ENCODE data around the gene CNTLN.

CNTLN gene, protein sequence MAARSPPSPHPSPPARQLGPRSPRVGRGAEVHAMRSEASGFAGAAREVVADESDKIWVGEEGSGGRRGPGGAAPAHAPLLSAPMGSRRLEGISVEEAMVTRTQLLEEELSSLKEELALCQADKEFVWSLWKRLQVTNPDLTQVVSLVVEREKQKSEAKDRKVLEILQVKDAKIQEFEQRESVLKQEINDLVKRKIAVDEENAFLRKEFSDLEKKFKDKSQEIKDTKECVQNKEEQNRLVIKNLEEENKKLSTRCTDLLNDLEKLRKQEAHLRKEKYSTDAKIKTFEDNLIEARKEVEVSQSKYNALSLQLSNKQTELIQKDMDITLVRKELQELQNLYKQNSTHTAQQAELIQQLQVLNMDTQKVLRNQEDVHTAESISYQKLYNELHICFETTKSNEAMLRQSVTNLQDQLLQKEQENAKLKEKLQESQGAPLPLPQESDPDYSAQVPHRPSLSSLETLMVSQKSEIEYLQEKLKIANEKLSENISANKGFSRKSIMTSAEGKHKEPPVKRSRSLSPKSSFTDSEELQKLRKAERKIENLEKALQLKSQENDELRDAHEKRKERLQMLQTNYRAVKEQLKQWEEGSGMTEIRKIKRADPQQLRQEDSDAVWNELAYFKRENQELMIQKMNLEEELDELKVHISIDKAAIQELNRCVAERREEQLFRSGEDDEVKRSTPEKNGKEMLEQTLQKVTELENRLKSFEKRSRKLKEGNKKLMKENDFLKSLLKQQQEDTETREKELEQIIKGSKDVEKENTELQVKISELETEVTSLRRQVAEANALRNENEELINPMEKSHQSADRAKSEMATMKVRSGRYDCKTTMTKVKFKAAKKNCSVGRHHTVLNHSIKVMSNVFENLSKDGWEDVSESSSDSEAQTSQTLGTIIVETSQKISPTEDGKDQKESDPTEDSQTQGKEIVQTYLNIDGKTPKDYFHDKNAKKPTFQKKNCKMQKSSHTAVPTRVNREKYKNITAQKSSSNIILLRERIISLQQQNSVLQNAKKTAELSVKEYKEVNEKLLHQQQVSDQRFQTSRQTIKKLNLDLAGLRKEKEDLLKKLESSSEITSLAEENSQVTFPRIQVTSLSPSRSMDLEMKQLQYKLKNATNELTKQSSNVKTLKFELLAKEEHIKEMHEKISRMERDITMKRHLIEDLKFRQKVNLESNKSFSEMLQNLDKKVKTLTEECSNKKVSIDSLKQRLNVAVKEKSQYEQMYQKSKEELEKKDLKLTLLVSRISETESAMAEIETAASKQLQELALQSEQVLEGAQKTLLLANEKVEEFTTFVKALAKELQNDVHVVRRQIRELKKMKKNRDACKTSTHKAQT (N-terminal part only)

DNA sequence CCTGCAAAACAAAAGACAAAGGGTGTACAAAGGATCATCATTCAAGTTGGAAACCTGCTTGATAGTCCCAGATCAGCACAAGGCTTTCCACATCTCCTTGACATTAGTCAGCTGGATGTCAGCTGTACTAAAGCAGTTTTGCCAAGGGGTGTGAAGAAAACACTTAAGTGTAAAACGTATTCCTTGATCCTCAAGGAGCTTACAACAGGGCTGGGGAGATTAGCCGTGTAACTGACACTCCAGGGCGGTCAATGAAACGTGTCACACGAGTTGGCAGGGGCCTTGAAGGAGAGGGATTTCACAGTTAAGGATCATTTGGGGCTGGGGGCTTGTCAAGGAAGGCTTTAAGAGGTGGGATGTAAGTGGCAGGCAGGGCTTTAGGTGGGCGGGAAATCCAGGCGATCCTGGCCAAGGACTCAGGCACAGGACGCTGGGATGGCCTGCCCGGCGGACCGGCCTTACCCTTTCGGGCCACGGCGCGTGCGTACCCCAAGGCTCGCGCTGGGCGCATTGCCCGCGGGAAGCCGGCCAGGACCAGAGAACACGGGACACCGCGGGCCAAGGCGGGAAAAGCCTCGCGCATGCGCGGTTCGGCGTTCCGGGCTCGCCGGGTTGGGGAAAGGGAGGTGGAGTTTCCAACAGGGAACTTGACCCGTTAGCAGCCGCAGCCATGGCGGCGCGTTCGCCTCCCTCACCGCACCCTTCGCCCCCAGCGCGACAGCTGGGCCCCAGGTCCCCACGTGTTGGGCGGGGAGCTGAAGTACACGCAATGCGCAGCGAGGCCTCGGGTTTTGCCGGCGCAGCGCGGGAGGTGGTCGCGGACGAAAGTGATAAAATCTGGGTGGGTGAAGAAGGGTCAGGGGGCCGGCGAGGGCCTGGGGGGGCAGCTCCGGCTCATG, at the start of gene CNTLN:
CNTLN (plus strand) TSS at position 645 of the 899 bp plus-strand sequence; CDS start at position 671, 26 bp downstream.
- DNase-seq (ENCODE audit: low read depth): no peak

DNA sequence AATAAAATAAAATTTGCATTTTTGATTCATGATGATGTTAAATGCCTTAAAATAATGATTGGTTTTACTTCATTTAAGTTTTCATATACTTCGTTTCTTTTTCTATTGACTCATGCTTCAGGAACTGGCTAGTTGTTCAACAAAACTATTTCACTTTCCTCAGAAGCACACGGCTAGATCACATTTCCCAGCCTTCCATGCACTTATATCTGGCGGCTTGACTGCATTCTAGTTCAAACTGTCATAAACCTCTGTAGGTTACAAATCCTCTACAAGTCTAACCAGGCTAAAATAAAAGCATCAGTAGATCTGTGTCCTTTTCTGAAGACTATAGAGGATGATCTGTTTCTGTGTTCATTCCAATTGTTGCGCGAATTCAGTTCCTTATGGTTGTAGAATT, 46.3 kb upstream of the CNTLN start:
- DNase-seq (ENCODE audit: low read depth): no peak

DNA sequence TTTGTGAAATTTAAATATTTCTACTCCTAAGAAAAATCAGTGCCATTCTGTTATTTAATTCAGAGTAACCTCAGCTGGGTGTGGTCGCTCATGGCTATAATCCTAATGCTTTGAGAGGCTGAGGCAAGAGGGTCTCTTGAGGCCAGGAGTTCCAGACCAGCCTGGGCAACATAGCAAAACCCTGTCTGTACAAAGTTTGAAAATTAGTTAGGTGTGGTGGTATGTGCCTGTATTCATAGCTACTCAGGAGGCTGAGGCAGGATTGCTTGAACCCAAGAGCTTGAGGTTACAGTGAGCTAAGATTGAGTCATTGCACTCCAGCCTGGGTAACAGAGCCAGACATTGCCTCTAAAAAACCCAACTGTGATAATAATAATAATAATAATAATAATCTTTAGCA, 44.8 kb upstream of the CNTLN start:
- no peak for DNase-seq (ENCODE audit: low read depth)

DNA sequence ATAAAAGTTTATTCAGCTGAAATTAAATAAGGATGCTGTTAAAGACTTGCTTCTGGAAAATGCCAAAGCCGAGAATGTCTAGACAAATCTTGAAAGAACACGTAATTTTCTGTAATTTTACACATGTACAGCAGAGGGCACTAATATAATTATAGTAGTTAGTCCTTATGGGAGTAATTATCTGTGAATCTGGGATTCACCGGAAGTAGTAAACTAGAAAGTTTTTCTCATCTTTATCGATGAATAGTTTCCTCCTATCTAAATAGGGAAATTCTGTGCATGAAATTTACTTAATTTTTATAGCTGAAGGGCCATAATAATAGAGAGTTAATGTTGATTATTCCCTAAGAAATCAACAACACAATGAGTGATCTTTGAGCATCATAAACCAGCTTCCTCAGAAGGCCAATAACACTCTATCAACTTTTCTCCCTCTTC, 18.4 kb upstream of the CNTLN start:
- no peak for DNase-seq (ENCODE audit: low read depth)

DNA sequence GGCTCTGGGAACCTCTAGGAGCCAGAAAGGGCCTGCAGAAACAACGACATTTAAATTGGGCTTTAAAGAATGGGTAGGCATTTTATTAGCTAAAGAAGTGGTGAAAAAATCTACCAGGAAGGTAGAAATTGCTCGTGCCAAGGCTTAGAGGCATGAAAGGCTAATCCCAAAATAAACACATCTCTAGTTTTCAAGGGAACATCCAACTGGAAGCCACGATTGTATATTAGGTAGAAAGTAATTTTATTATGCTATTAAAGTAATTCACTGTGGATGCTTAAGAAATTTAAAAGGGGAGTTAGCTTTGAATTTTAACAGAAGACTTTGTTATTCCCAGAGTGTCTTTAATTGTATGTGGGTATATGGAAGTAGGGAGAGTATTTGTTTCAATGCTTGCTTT, 17.5 kb upstream of the CNTLN start:
- DNase-seq (ENCODE audit: low read depth): no peak

DNA sequence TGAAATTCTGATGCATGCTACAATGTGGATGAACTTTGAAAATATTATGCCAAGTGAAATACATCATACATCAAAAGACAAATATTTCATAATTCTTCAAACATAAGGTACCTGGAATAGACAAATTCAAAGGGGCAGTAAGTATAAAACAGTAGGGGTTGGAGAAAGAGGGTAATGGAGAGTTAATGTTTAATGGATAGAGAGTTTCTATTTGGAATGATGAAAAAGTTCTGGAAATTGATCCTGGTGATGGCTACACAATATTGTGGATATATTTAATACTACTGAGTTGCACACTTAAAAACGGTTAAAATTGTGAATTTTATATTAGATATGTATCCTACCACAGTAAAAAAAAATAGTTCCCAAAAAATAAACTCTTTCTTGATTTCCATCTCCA, 14.6 kb upstream of the CNTLN start:
- no peak for DNase-seq (ENCODE audit: low read depth)

DNA sequence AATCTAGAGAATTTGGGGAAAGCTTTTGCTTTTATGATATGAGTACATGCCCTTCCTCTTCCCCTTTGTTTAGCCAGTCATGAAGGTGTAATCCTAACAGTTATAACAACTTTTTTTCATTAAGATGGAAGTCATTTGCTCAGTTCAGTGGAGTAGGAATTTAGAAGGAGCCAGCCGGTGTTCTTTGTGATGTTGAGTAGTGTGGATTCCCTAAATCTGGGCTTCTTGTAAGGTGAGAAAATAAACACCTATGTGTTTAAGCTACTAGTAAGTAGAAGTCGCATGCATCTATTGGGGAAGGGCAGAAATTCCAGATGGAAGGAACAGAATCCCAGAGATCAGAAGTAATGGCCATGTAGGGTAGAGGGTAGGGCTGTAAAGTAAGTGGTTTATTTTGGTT, 13.6 kb upstream of the CNTLN start:
- DNase-seq (ENCODE audit: low read depth): no peak

DNA sequence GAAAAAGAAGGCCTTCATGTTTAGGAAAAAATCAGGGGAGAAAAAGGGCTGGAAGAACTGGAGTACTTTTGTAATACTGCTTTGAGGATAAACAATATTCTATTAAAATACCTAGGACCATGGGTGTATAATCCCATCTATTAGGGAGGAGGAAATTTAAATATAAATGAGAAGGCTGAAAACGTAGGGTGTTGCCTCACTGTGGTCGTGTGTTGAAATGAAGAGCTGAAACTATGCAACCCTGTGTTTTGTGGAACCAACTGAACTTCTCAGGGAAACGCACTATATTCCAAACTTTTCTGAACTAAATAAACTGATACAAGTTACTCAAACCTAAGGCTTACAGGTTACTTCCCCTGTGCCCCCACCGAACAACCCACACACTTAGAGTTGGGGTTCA, 4.5 kb upstream of the CNTLN start:
- no peak for DNase-seq (ENCODE audit: low read depth)

DNA sequence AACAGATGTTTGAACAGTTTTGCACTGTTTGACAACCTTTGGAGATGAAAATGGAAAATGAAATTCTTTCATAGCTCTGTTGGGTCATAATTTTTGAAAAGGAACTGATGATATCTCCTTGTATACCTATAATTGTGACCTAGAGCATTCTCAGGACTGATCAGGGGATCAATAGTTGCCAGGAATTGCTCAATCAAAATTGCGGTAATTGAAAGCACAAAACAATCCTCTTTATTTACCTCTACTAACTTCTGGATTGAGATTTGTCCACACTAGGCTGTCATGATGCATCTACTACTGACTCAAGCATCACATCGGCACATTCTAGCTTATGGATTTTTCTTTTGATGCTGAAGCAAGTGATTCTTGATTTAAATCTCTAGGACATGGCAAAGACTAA, 4.1 kb upstream of the CNTLN start:
- DNase-seq (ENCODE audit: low read depth): no peak

DNA sequence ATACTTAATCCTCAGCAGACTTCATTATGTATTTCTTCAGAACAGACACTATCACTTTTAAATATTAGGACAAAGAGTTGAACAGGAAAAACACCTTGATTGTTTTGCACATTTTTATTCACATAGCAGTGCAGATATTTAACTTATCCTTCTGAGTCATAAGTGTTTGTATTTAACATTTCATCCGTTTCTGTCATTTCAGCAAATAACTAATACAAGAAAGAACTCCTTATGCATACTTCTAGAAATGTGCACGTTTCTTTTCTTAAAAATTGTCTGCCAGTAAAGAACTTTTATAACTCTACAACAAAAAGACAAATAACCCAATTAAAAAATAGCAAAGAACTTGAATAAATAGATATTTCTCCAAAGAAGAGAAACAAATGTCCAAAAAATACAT, 3.3 kb upstream of the CNTLN start:
- no peak for DNase-seq (ENCODE audit: low read depth)

DNA sequence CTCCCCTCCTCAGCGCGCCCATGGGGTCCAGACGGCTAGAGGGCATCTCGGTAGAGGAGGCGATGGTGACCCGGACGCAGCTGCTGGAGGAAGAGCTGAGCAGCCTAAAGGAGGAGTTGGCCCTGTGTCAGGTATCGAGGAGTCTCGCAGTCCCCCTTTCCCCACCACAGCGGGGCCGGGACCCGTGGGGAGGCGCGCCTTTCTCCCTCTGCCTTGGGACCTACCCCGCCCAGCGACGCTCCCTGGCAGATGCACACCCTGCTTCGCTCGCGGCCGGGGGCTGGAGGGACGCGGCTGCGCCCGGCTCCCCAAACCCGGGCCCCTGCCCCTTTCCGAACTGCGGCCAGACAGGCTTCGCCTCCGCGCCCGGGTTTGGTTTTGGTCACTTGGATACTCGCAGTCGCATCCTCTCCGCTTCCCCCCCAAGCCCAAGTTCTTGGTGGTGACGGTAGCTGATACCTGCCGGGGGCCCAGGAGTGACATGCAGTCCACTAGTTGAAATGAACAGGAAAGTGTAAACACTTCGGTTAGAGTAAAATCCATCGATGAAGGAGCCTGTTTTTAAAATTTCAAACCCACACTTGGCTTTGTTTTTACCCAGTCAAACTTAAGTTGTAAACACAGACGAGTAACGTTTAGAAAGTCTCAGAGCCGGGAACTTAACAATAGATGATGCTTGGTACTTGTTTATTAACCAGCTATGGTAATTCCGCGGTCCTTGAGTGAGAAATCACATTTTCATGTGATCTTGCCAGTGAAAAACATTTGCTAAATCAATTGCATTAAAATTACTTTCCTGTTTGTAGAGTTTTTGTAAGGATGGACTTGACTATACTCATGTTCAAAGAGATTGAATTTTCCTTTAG, 688 bp downstream of the CNTLN start:
- DNase-seq (ENCODE audit: low read depth): no peak

DNA sequence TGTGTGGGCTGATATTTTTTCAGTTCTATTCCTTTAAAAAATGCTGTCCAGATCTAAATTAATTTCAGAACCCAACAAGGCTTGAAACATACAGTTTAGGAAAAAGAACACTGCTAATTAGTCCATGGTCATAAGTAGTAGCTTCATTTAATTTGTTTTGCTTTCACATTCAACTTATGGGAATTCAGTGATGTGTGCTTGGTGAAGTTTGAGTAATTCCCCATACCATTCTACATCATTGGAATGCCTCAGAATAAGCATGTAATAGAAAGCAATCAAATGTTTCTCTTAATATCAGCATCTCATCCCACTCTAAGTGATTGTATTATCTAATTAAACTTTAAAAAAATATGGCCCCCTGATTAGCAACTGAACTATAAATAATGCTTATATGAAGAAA, 2.7 kb downstream of the CNTLN start:
- DNase-seq (ENCODE audit: low read depth): no peak

DNA sequence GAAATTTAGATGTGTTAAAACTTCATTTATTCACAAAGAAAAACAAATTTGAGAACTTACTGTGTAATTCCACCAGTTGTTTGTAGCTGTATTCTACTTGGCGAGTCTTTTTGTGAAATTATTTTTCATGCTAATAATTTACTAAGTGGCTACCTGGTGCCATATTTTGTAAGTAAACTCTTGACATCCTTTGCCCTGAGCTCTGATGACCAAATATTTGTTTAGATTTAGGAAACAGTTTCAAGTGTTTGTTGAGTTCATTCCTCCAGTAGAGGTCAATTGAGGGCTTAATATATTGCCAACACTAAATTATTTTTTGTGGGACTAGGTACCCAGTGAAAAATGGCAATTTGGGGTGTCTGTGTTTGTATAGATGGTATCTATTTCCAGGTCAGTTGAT, 3.7 kb downstream of the CNTLN start:
- no peak for DNase-seq (ENCODE audit: low read depth)

DNA sequence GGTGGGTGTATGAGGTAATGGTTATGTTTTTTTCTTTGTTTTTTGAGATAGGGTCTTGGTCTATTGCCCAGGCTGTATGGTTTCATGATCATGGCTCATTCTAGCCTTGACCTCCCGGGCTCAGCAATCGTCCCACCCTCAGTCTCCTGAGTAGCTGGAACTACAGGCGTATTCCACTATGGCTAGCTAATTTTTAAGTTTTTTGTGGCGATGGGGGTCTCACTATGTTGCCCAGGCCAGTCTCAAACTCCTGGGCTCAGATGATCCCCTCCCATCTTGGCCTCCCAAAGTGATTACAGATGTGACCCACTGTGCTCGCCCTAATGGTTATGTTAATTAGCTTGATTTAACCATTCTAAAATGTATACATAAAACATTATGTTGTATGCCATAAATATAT, 5.6 kb downstream of the CNTLN start:
- DNase-seq (ENCODE audit: low read depth): no peak

DNA sequence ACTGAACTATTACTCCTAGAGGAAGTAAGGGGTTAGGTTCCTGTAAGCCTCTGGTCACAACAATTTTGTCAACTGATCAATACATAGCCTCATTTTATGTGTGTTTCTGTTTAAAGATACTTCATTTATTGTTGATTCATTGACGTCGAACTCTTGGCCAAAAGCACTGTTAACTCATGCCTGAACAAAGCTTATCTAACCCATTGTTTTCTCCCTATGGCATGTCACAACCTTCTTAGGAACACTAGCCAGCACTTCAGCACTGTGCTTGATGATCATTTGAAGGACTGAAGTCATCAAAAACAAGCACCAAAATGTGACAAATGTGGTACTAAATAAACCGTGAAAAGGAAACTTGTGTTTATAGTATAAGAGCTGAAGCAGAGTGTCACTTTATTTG, 13.5 kb downstream of the CNTLN start:
- no peak for DNase-seq (ENCODE audit: low read depth)

DNA sequence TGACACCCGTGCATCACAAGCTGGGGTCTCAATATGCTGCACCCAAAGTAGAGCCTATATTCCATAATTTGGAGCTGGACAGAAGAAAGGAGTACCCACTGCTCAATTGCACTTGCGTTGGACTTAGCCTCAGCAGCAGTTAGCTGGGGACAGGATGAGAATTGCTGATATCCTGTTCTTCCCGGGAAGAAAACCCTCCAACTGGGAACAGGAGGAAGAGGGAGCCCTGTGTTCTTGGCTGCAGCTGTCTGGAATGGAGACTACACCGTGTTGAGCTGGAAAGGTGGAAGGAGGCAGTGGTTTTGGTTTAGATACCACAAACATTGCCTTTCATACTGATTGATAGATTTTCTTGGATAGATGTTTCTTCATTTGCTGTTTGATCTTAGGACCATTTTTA, 24.6 kb downstream of the CNTLN start:
- DNase-seq (ENCODE audit: low read depth): no peak

DNA sequence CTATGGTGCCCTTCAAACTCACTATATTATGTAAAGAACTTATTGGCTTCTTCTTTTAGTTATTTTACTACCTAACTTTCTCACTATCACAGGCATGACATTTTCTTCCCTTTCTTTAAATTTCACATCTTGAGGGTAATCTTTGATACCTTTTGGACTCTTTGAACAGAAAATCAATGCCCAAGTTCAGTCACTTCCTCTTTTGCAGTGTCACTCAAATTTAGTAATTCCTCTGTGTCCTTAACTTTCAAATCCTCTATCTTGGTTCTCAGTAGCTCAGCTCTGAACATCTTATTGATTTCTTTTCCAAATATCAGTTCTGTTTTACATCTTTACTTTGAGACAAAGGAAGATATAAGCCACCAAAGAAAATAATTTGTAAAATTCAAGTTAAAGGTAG, 25.5 kb downstream of the CNTLN start:
- DNase-seq (ENCODE audit: low read depth): no peak

DNA sequence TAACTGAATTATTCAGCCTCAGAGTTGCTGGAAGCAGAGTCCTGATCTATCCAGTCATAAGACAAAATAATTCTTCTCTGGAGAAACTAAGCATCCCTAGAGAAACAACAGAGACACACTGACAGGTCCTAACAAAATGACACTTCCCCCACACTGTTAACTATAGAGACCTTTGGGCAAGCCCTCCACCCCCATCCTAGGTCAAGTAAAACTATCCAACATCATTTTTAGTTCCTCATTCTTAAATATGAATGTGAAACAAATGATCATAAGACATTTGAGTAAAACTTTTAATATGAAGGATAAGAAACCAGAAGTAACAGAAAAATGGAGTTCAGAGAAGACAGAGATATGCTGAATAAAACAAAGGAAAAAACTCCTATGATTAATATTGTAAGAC, 30.9 kb downstream of the CNTLN start:
- no peak for DNase-seq (ENCODE audit: low read depth)

DNA sequence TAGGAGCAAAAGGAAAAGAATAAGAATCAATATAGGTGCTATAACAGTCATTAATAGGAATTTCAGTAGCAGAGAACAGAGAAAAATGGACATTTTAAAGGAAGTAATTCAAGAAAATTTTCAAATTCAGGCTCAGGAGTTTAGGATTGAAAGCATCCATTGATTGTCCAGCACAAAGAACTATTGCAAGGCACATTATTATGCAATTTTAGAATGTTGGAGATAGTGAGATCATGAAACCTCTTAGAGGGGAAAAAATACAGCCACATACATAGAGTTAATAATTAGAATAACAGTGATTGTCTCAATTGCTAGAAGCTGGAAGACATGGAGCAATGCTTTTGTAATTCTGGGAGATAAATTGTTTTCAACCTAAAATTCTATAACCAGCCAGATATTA, 31.5 kb downstream of the CNTLN start:
- DNase-seq (ENCODE audit: low read depth): no peak
